IPS DF 4.7 (cell line): ENCODE data around the gene PDLIM5.

Source experiments
- DNase-seq: peaks from one replicate; pipeline ENCODE4 v3.0.0-alpha.2; 2013; ENCODE audit warnings: low spot score; ENCODE audit errors: extremely low read depth

PDLIM5 gene

GRCh38 chr4:94525993-94526728 lies 74.4 kb downstream of the PDLIM5 start:
- no peak for DNase-seq

DNA sequence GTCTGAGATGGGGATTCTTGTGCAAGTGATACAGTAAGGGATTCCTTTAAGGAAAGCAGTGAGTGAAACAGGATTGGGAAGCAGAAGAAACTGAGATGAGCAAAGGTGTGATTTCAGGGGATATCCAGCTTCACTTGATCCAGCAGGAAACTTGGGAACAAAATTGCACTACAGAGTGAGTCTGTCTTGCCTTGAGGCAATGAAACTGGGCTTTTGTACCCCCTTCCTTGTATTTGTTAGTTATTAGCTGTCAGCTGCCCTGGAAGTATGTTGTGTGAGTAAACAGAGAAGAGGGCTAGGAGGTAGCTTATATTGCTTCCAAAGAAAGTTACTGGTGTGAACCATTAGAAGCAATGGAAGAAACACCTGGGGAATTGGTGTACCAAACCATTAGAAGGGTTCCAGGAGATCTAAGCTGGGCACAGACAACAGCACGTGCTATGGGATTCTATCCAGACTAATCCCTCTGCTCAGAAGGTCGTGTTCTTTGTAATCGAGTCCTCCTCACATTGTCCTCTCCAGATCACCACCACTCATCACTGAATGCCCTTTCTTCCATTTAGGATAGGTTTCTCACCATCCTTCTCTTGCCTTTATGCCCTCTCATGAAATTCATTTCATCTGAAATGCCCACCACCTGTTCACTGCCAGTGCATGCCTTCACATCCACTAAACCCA lies 76.0 kb downstream of the PDLIM5 start:
- no peak for DNase-seq

- no peak for DNase-seq
These were observed 77.2 kb downstream of the PDLIM5 start for GRCh38 chr4:94528792-94529451.

GRCh38 chr4:94530073-94530472 lies 78.3 kb downstream of the PDLIM5 start:
- no peak for DNase-seq

DNA sequence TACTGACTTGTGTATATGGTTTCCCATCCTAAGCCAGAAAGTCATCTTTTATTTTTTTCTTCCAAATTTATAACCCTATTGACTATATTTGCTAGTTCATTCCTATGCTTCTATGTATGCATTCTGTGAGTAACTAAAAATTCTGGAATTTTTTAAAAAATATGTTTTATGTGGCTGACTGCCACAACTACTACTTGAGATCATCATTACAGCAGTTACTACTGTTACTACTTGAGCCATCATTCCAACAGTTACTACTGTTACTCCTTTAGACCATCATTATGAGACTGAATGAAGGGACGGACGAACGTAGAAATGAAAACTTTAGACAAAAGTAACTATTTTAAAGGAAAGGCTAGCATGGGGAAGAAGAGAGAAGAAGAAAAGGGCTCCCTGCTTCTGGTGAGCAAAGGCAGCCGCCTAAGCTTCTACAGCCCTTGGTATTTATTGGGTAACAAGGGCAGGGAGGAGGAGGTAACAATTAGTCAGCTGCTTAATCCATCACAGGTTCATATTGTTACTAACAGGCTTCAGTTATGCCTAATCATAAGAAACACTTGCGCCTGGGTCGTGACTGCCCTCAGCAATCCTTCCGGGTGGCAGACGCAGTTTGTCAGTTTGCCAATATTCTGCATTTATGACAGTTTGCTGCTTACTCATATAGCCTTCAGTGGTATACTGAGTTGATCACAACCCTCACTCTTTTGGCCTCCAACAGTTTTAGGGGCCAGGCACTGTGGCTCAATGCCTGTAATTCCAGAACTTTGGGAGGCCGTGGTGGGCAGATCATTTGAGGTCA lies 80.4 kb downstream of the PDLIM5 start:
- no peak for DNase-seq

DNA sequence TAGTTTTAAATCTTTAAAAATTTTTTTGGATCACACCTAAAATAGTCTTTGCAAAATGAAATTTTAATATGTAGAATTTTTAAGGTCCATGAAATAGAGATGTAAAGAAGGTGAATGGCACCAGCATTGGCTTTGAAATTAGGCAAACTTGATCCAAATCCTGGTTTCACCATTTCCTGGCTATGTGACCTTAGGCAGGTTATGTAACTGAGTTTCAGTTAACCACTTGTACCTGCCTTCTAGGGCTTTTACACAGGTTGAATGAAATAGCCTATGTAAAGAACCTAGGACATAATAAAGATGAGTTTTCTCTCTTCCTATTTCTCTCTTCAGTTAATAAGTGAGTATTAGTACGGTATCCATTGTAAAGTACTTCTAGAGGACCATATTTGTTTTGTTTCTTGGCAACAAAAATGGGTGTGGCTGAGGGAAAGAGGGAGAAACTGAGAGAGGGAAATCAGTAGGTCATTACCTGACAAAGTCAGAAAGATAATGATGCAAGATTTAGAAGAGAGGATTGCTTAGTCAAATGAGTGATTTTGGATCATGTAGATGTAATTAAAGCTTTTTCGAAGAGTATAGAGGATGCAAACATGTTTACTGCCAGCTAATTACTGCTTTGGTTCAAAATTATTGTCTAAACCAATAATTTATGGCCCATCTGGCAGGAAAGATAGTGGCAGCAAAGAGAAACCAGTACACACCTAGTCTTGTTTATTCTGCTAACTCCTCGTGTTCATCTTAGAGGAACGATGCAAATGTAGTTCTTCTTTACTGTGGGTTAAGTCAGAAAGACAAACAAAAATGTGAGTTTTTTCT lies 81.9 kb downstream of the PDLIM5 start:
- DNase-seq, result no peak

- no peak for DNase-seq
These were observed 82.9 kb downstream of the PDLIM5 start for GRCh38 chr4:94534401-94535312.

DNA sequence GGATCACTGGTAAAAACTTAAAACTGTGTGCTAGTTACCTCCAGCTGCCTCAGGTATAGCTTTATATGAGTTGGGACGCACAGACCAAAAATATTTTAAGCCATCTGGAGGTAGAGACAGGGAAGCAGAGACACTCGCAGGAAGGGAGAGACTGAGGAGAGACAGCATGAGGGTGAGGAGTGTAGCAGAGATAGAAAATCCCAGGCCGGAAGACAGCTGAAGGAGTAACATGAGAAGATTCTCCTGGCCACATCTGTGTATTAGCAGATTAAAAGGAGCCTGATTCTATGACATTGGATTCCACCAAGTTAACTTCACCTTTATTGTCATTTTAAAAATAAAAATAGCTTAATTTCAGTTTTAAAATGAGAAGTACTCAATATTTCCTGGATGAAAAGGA lies 84.3 kb downstream of the PDLIM5 start:
- DNase-seq, result no peak

DNA sequence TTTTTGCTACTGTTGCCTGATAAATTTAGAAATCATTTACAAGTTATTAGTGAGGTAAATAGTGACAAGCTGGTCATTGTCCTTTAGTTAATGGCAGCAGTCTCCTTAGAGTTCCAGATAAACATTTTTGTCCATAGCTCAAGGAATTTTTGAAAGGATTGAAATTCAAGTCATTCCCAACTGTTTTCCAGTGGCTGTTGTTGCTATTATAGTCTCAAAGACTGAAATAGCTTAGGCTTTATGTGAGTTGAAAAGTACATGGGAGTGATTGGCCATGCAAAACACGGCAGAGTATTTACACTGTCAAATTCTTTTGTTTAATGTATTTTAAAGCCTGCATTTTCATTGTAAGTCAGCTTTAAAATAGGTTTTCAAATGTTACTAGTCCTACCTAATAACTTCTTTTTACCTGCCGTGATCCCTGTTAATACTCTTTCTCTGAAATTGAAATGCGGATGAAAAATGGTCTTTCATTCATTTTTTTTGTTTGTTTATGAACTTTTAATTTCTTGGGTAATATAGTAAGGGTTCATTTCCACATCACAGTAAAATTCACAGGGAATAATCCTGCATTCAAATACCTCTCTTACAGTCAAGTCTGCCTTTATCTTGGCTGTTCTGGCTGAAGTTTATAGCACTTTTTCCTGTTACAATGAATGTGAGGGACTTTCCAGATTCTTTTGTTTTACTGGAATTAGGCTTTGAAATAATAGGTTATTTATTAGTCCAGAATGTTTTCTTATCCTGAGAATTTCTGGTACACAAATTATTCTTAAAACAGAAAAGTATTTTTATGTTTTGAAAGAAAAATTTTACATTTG lies 85.1 kb downstream of the PDLIM5 start:
- no peak for DNase-seq

- DNase-seq, result no peak
These were observed 86.3 kb downstream of the PDLIM5 start for GRCh38 chr4:94537921-94538628.

GRCh38 chr4:94540476-94540875 lies 88.7 kb downstream of the PDLIM5 start:
- no peak for DNase-seq

- no peak for DNase-seq
These were observed 93.1 kb downstream of the PDLIM5 start for GRCh38 chr4:94544811-94545210.

GRCh38 chr4:94545296-94545695 lies 93.6 kb downstream of the PDLIM5 start:
- DNase-seq, result no peak

DNA sequence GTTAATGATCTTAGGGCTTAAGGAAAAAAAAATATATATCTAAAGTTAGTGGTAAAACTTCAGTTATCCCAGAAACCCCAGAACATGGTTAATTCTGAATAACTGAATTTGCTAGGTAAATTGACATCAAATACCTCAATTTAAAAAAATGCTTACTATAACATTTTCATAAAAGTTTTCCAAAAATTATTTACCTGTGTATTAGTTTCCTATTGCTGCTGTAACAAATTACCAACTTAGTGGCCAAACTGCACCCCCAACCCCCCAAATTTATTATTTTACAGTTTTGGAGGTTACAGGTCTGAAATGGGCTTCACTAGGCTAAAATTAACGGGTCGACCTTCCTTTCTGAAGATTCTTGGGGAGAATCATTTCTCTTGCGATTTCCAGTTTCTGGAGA lies 95.2 kb downstream of the PDLIM5 start:
- no peak for DNase-seq

DNA sequence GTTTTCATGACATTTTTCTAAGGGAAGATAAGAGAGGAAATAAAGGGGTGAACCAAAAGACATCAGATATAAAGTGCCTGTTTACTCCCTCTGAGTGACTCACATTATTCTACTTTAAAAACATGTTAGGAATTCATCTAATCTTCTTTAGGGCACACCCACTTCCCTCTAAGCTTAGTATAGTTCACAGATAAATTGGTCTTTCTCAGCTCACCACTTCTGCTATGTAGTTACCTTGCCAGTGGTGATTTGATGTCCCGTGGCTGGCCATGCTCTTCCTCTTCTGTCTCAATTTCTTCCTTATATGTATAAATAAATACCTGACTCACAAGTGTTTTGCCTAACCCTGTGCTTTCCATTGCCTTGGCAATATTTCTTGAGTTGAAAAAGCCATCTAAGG lies 96.8 kb downstream of the PDLIM5 start:
- no peak for DNase-seq

DNA sequence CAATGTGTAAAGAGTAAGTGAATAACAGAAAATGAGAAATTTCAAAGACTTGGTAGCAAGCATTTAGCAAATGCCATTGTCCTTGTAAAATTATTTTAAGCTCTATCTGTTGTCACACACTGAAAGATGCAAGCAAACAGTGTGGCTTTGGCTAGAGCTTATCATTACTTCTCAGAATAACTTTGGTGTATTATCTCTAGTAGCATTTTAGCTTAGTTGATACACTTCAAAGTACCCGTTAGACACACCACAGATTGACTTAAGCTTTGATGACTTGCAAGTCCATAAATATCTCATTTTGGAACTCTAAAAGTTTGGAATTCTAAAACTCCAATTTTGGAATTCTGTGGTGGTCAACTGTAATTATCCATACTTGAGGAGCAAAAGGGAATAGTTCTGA lies 98.6 kb downstream of the PDLIM5 start:
- no peak for DNase-seq

GRCh38 chr4:94550851-94551250 lies 99.1 kb downstream of the PDLIM5 start:
- no peak for DNase-seq
